GM21576 (cell line): Measurements from ENCODE around the gene AMPD3.

Source experiments
- ATAC-seq: cut with Tn5 transposase; IDR thresholded peaks from one replicate; pipeline ENCODE4 v1.9.1; 2021; ENCODE audit warnings: mild to moderate bottlenecking, moderate library complexity; ENCODE audit not compliant: unreplicated experiment

AMPD3 gene

GRCh38 chr11:10454878-10455631 is at the start of gene AMPD3:
TSS of gene AMPD3 (plus strand) at chr11:10455264. CDS start at chr11:10461520, 6,256 bp downstream.
- no peak for ATAC-seq

GRCh38 chr11:10405865-10406592 is 49.0 kb upstream of the AMPD3 start:
- peak; percentile 53 for ATAC-seq

- no peak for ATAC-seq
These were observed 48.0 kb upstream of the AMPD3 start for GRCh38 chr11:10407055-10407454.

GRCh38 chr11:10407749-10408685 is 47.0 kb upstream of the AMPD3 start:
- ATAC-seq, result no peak

GRCh38 chr11:10409207-10409661 is 45.8 kb upstream of the AMPD3 start:
- ATAC-seq, result no peak

- ATAC-seq, result no peak
These were observed 44.8 kb upstream of the AMPD3 start for GRCh38 chr11:10410106-10410843.

GRCh38 chr11:10410844-10411200 is 44.2 kb upstream of the AMPD3 start:
- ATAC-seq, result no peak

- no peak for ATAC-seq
These were observed 42.8 kb upstream of the AMPD3 start for GRCh38 chr11:10412266-10412665.

GRCh38 chr11:10413268-10413667 is 41.8 kb upstream of the AMPD3 start:
- peak; percentile 59 for ATAC-seq

GRCh38 chr11:10414181-10414580 is 40.9 kb upstream of the AMPD3 start:
- no peak for ATAC-seq

- ATAC-seq, result no peak
These were observed 40.4 kb upstream of the AMPD3 start for GRCh38 chr11:10414659-10415058.

GRCh38 chr11:10415817-10416392 is 39.2 kb upstream of the AMPD3 start:
- no peak for ATAC-seq

- no peak for ATAC-seq
These were observed 36.7 kb upstream of the AMPD3 start for GRCh38 chr11:10418259-10418949.

- ATAC-seq, result no peak
These were observed 36.1 kb upstream of the AMPD3 start for GRCh38 chr11:10418950-10419310.

GRCh38 chr11:10426475-10426874 is 28.6 kb upstream of the AMPD3 start:
- no peak for ATAC-seq

- no peak for ATAC-seq
These were observed 26.6 kb upstream of the AMPD3 start for GRCh38 chr11:10428453-10428852.

GRCh38 chr11:10429526-10429925 is 25.5 kb upstream of the AMPD3 start:
- no peak for ATAC-seq

- ATAC-seq, result no peak
These were observed 22.6 kb upstream of the AMPD3 start for GRCh38 chr11:10432493-10432892.

- ATAC-seq, result no peak
These were observed 22.1 kb upstream of the AMPD3 start for GRCh38 chr11:10432971-10433370.

GRCh38 chr11:10436224-10436623 is 18.8 kb upstream of the AMPD3 start:
- no peak for ATAC-seq
